Panc1 (cell line): ENCODE measurements around the gene SDK2. TPM values are rescaled to one million over a fixed set of nuclear protein-coding genes. Genes with fewer than 3 reads are reported as not detected.

ENCODE experiments used
- ATAC-seq: fragments of 200-7000 bp; cut with Tn5 transposase; 2 replicates; pipeline ENCODE4 v1.9.1; 2020; ENCODE audit warnings: mild to moderate bottlenecking, moderate library complexity
- BruUV-seq: library from RNA; stranded (reverse); fragments of 400-500 nt; replicated peaks from 2 replicates; lab custom pipeline; 2021; lab: Mats Ljungman, UMichigan
- CTCF ChIA-PET: fragments of 300-600 bp; sonication (Branson Sonifier 250); formaldehyde crosslinking; loops from one replicate; lab custom pipeline; 2022; ENCODE audit warnings: antibody characterized with exemption; lab: Charles Lee
- POLR2A ChIA-PET: fragments of 300-600 bp; sonication (Branson Sonifier 250); formaldehyde crosslinking; loops from one replicate; lab custom pipeline; 2022; ENCODE audit warnings: antibody characterized with exemption; lab: Charles Lee
- DNase-seq: peaks from one replicate; pipeline ENCODE4 v3.0.0-alpha.2; 2010; ENCODE audit warnings: low read depth, low spot score
- H3K27ac ChIP-seq: 2 replicates; pipeline ENCODE4 v1.5.1; 2011; ENCODE audit warnings: mild to moderate bottlenecking, low read length, inconsistent platforms
- H3K27me3 ChIP-seq: fragments of 200-500 bp; sonication (Bioruptor generic); 2 replicates; pipeline ENCODE4 v1.6.0; 2014; ENCODE audit warnings: low read length, inconsistent platforms; ENCODE audit not compliant: control insufficient read depth, insufficient read depth
- H3K36me3 ChIP-seq: fragments of 200-500 bp; sonication (Bioruptor generic); 2 replicates; pipeline ENCODE4 v1.5.1; 2014; ENCODE audit warnings: inconsistent platforms, mild to moderate bottlenecking, low read length, moderate library complexity; ENCODE audit not compliant: control insufficient read depth, insufficient read depth
- H3K4me1 ChIP-seq: 2 replicates; pipeline ENCODE4 v1.5.1; 2011; ENCODE audit warnings: inconsistent platforms, mild to moderate bottlenecking, low read length, moderate library complexity; ENCODE audit not compliant: control insufficient read depth, insufficient read depth
- H3K4me3 ChIP-seq, 2 experiments: 2 replicates each; pipeline ENCODE4 v1.5.1; 2011 to 2012; ENCODE audit warnings: low read depth in 2 of 2, low read length in 2 of 2, mild to moderate bottlenecking in 2 of 2, inconsistent platforms in 1 of 2, moderate library complexity in 1 of 2
- H3K9me3 ChIP-seq: fragments of 200-500 bp; sonication (Bioruptor generic); 2 replicates; pipeline ENCODE4 v1.5.1; 2014; ENCODE audit warnings: low read depth, mild to moderate bottlenecking, inconsistent platforms, low read length, moderate library complexity; ENCODE audit not compliant: control insufficient read depth, insufficient read depth
- POLR2AphosphoS5 ChIP-seq: IDR thresholded peaks from 2 replicates; pipeline ENCODE4 v1.6.1; 2012; ENCODE audit warnings: mild to moderate bottlenecking, low read depth, low read length, moderate library complexity
- SIN3A ChIP-seq: IDR thresholded peaks from 2 replicates; pipeline ENCODE4 v1.6.1; 2012; ENCODE audit warnings: low read depth, mild to moderate bottlenecking, low read length, moderate library complexity, borderline replicate concordance; ENCODE audit not compliant: insufficient read depth
- TCF7L2 ChIP-seq: IDR thresholded peaks from 2 replicates; pipeline ENCODE4 v1.6.1; 2011; ENCODE audit warnings: mild to moderate bottlenecking, low read depth, low read length, inconsistent platforms
- in situ Hi-C: cut with HindIII; loops from 2 replicates; pipeline ENCODE4 v1.10.0; 2016; ENCODE audit warnings: low sequenced_read_pairs, low pct_unique_long_range_greater_than_20kb
- intact Hi-C: fragments of 100-400 bp; cut with micrococcal nuclease; formaldehyde crosslinking; loops from one replicate; pipeline ENCODE4 v1.10.0; 2022; ENCODE audit not compliant: unreplicated experiment
- total RNA-seq: library from RNA; stranded (reverse); gene quantifications from one replicate; pipeline ENCODE4 v1.2.1, GENCODE V29; 2021; ENCODE audit not compliant: unreplicated experiment
- TF ChIP-seq, protein P1 (sequence below), 2 experiments: IDR thresholded peaks; 2 replicates each; pipeline ENCODE4 v1.6.1; 2011 to 2012; ENCODE audit warnings: low read depth in 2 of 2, control low read depth in 1 of 2, low read length in 1 of 2, mild to moderate bottlenecking in 1 of 2, moderate library complexity in 1 of 2; ENCODE audit not compliant: insufficient read depth in 1 of 2
- TF ChIP-seq, protein P2 (sequence below): fragments of 450-650 bp; IDR thresholded peaks from 2 replicates; pipeline ENCODE4 v1.5.1; 2017; ENCODE audit warnings: mild to moderate bottlenecking

SDK2 gene
- total RNA-seq, 1 experiment from 2014 or later, result 0.41 TPM

DNA sequence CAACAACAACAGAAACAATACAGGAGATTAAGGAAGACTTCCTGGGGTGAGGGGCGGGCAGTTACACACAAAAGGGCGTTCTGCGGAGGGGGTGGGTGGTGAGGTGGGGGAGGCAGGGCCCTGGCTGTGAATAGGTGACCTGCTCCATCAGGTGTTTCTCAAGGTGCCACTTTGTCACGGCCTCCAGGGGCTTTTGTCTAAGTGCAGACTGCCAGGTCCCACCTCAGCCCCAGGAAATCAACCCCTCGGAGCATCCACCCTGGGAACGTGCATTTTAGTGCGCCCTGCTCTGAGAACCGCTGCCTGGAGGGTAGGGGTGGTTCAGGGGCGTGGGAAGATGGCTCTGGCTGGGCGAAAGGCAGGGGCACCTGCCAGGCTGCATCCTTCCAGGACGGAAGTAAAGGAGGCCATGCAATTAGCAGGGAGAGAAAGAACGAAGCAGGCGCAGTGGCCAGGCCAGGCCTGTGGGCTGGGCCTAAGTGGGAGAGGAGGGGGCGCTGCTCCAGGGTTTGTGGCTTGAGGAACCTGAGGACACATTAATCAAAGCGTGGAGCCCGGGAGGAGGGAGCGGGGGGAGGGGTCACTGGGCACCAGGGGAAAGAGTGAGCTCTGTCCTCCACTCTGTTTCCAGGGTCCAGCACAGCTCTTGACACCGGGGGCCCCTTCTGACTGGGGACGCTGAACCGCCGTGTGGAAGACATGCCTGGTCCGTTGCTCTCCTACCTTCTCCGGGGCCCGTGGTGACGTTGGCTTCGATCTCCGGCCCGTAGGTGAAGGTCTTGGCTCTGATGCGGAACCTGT, 283.1 kb downstream of the SDK2 start:
- Histone ChIP-seq H3K27me3 (no peaks in the 10 kb centered on the region), H3K9me3 (no peaks in the 10 kb centered on the region), H3K36me3 (no peaks in the 10 kb centered on the region), H3K4me1 (no peaks in the 10 kb centered on the region), H3K27ac (no peak overlapping the region), H3K4me3 (no peak overlapping the region)
- in situ Hi-C loops, result no loop called here
- ATAC-seq (no peak), DNase-seq (no peak)
- TF ChIP-seq TCF7L2 (no peak), POLR2AphosphoS5 (no peak), SIN3A (no peak)
- TF ChIP-seq, protein P1, sequence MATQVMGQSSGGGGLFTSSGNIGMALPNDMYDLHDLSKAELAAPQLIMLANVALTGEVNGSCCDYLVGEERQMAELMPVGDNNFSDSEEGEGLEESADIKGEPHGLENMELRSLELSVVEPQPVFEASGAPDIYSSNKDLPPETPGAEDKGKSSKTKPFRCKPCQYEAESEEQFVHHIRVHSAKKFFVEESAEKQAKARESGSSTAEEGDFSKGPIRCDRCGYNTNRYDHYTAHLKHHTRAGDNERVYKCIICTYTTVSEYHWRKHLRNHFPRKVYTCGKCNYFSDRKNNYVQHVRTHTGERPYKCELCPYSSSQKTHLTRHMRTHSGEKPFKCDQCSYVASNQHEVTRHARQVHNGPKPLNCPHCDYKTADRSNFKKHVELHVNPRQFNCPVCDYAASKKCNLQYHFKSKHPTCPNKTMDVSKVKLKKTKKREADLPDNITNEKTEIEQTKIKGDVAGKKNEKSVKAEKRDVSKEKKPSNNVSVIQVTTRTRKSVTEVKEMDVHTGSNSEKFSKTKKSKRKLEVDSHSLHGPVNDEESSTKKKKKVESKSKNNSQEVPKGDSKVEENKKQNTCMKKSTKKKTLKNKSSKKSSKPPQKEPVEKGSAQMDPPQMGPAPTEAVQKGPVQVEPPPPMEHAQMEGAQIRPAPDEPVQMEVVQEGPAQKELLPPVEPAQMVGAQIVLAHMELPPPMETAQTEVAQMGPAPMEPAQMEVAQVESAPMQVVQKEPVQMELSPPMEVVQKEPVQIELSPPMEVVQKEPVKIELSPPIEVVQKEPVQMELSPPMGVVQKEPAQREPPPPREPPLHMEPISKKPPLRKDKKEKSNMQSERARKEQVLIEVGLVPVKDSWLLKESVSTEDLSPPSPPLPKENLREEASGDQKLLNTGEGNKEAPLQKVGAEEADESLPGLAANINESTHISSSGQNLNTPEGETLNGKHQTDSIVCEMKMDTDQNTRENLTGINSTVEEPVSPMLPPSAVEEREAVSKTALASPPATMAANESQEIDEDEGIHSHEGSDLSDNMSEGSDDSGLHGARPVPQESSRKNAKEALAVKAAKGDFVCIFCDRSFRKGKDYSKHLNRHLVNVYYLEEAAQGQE (IDR thresholded peaks at IDR 0.05; ENCODE audit: insufficient read depth in 1 of 2, low read depth in 2 of 2, low read length in 1 of 2), result no peak
- TF ChIP-seq, protein P2, sequence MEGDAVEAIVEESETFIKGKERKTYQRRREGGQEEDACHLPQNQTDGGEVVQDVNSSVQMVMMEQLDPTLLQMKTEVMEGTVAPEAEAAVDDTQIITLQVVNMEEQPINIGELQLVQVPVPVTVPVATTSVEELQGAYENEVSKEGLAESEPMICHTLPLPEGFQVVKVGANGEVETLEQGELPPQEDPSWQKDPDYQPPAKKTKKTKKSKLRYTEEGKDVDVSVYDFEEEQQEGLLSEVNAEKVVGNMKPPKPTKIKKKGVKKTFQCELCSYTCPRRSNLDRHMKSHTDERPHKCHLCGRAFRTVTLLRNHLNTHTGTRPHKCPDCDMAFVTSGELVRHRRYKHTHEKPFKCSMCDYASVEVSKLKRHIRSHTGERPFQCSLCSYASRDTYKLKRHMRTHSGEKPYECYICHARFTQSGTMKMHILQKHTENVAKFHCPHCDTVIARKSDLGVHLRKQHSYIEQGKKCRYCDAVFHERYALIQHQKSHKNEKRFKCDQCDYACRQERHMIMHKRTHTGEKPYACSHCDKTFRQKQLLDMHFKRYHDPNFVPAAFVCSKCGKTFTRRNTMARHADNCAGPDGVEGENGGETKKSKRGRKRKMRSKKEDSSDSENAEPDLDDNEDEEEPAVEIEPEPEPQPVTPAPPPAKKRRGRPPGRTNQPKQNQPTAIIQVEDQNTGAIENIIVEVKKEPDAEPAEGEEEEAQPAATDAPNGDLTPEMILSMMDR, result no peak
- ChIA-PET POLR2A (no interaction called here), CTCF (interaction anchor here (0.7 kb wide), 1 partner anchor 85 kb away, joined by 12 read pairs; no protein-coding TSS in a partner anchor)
- intact Hi-C loops, result no loop called here
- no TSS peak for BruUV-seq

DNA sequence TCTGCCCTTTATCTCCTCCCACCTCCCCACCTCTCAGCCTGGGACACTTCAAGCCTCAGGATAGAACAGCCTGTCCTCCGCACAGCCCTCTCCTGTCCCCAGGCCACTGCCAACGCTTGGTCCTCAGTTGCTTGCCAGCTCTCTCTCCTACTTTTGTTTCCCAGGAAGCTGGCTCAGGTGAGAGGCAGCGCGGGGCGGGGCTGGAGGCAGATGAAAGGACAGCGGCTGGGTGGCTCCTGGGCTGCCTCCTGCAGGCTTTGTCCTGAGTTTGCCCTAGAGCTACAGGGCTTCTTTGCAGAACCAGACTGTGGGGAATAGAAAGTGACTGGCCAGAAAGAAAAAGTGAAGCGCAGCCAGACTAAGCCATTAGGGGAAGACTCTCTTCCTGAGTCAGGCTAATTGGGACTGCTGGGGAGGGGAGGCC, 284.2 kb downstream of the SDK2 start:
- Histone ChIP-seq H3K4me1 (no peaks in the 10 kb centered on the region), H3K36me3 (no peaks in the 10 kb centered on the region), H3K27ac (no peak overlapping the region), H3K9me3 (no peaks in the 10 kb centered on the region), H3K4me3 (no peak overlapping the region), H3K27me3 (no peaks in the 10 kb centered on the region)
- intact Hi-C loops (no loop called here), in situ Hi-C loops (no loop called here)
- no peak for DNase-seq
- POLR2A ChIA-PET, result no interaction called here
- ATAC-seq, result peak; percentile 39
- BruUV-seq, result no TSS peak
- CTCF ChIA-PET, result interaction anchor here (0.7 kb wide), 1 partner anchor 84 kb away, joined by 12 read pairs; no protein-coding TSS in a partner anchor
- TF ChIP-seq TCF7L2 (0 out of 2 replicates have a peak, but pooled peaks have one; percentile 28), POLR2AphosphoS5 (no peak), SIN3A (no peak)
- TF ChIP-seq, protein P2, result no peak
- TF ChIP-seq, protein P1 (IDR thresholded peaks at IDR 0.05; ENCODE audit: insufficient read depth in 1 of 2, low read depth in 2 of 2, low read length in 1 of 2), result no peak
